ENCODE results near the gene GHRH. TPM values are rescaled to one million over a fixed set of nuclear protein-coding genes. Genes with fewer than 3 reads are reported as not detected.

Gene GHRH
- total RNA-seq, 1 experiment from 2014 or later, result not detected

- no peak for DNase-seq (ENCODE audit: low read depth, low spot score)
- no peaks in the 10 kb centered on the region for H3K27me3 ChIP-seq (ENCODE audit: insufficient read depth, low read length)
- RAD21 ChIA-PET (ENCODE audit: low non-redundant PET in 1 of 2, low total read pairs in 2 of 2, uncharacterized antibody in 2 of 2, unreplicated experiment in 2 of 2), result no interaction called here
- no peak for TF ChIP-seq SP1 (IDR thresholded peaks at IDR 0.05; ENCODE audit: low read depth)
- TF ChIP-seq EZH2 (IDR thresholded peaks at IDR 0.05), result no peak
- TF ChIP-seq POLR2A (IDR thresholded peaks at IDR 0.05; ENCODE audit: borderline replicate concordance, extremely low read depth, insufficient read depth, insufficient read length), result no peak
- TF ChIP-seq ZFX (IDR thresholded peaks at IDR 0.05), result no peak
- TF ChIP-seq POLR2AphosphoS5 (IDR thresholded peaks at IDR 0.05; ENCODE audit: low read depth, low read length), result no peak
- no peak for TF ChIP-seq SRF (IDR thresholded peaks at IDR 0.05; ENCODE audit: low read depth)
- no peak for TF ChIP-seq EZH2phosphoT487 (IDR thresholded peaks at IDR 0.05; ENCODE audit: borderline replicate concordance)
- TF ChIP-seq TCF7L2 (IDR thresholded peaks at IDR 0.05; ENCODE audit: borderline replicate concordance, extremely low read depth, insufficient read depth, insufficient read length), result no peak
- no peak for TF ChIP-seq CTCF (IDR thresholded peaks at IDR 0.05 in 2 of 3, conservative IDR thresholded peaks at IDR 0.05 in 1 of 3; ENCODE audit: borderline replicate concordance in 1 of 3, insufficient read depth in 1 of 3, low read depth in 2 of 3, low read length in 2 of 3)
- ATAC-seq, result no peak
- intact Hi-C loops (cut with micrococcal nuclease), result no loop called here
- H2AFZ ChIP-seq (ENCODE audit: low read depth, low read length, poor library complexity, severe bottlenecking), result no peak overlapping the region
- BruUV-seq (replicated peaks), result no TSS peak
- H3K4me3 ChIP-seq (replicated peaks in 1 of 2; ENCODE audit: low read depth in 1 of 2, low read length in 2 of 2), result no peak overlapping the region
- no peaks in the 10 kb centered on the region for H3K4me1 ChIP-seq (ENCODE audit: control insufficient read depth in 1 of 2, insufficient read depth in 2 of 2, low read length in 2 of 2)
- no peaks in the 10 kb centered on the region for H4K20me1 ChIP-seq (ENCODE audit: insufficient read depth)
- CTCF ChIA-PET, result no interaction called here
- H3K79me2 ChIP-seq (ENCODE audit: insufficient read depth, low read length), result no peaks in the 10 kb centered on the region
- no peak overlapping the region for H3K27ac ChIP-seq (ENCODE audit: low read depth, low read length)
- no peaks in the 10 kb centered on the region for H3K9me3 ChIP-seq (ENCODE audit: control insufficient read depth in 1 of 2, insufficient read depth in 1 of 2, low read depth in 1 of 2, low read length in 2 of 2)
- no peaks in the 10 kb centered on the region for H3K9me2 ChIP-seq (ENCODE audit: insufficient read depth)
- no peak overlapping the region for H3K4me2 ChIP-seq (ENCODE audit: low read length)
- no peak overlapping the region for H3K9ac ChIP-seq (ENCODE audit: low read length)
- POLR2A ChIA-PET, result no interaction called here
- H3K36me3 ChIP-seq (ENCODE audit: control insufficient read depth in 1 of 2, insufficient read depth in 2 of 2, low read length in 2 of 2), result peaks cover 75% of the 10 kb centered on the region in 2 experiments
These were observed 27.9 kb downstream of the GHRH start for GRCh38 chr20:37233548-37234253.

Measured in HCT116 (cell line).